Ovary (tissue), 9 donors: ENCODE results near the gene FAM163B. TPM values are rescaled to one million over a fixed set of nuclear protein-coding genes. Genes with fewer than 3 reads are reported as not detected.

ENCODE experiments used
- DNase-seq, 5 donors: peaks; one replicate each; pipeline ENCODE4 v3.0.0-alpha.2; 2019 to 2020
- H3K27ac ChIP-seq, 2 donors: fragments of 200-600 bp; one replicate each; pipeline versions ENCODE4 v1.5.1 to v1.8.0; 2019 to 2022
- H3K27me3 ChIP-seq: fragments of 200-600 bp; one replicate; pipeline ENCODE4 v1.8.0; 2022
- H3K36me3 ChIP-seq: fragments of 200-600 bp; sonication (generic); one replicate; pipeline ENCODE4 v1.5.1; 2019
- H3K4me1 ChIP-seq: one replicate; pipeline ENCODE4 v1.8.1; 2013; ENCODE audit warnings: mild to moderate bottlenecking, moderate library complexity; ENCODE audit not compliant: insufficient read depth
- H3K4me3 ChIP-seq: fragments of 200-600 bp; sonication (generic); one replicate; pipeline ENCODE4 v1.5.1; 2017
- H3K9me3 ChIP-seq, 2 donors: fragments of 200-600 bp in 1 of 2; sonication (generic) in 1 of 2; one replicate each; pipeline versions ENCODE4 v1.5.1 to v1.8.1; 2013 to 2019; ENCODE audit warnings: mild to moderate bottlenecking in 1 of 2, moderate library complexity in 1 of 2
- CTCF ChIP-seq, 3 donors: fragments of 450-650 bp in 2 of 3; fragments of 200-600 bp in 1 of 3; IDR thresholded peaks; one replicate each; pipeline versions ENCODE4 v1.5.1 to v1.8.0; 2016 to 2022; ENCODE audit warnings: antibody characterized with exemption in 3 of 3, mild to moderate bottlenecking in 1 of 3
- EP300 ChIP-seq: sonication (generic); formaldehyde crosslinking; IDR thresholded peaks from one replicate; pipeline ENCODE4 v1.6.1; 2017; ENCODE audit warnings: antibody characterized with exemption
- POLR2A ChIP-seq: fragments of 450-650 bp; IDR thresholded peaks from one replicate; pipeline ENCODE4 v1.6.1; 2017; ENCODE audit warnings: antibody characterized with exemption, mild to moderate bottlenecking, moderate library complexity
- WGBS, 3 donors: extraction: QIAGEN DNeasy Blood & Tissue Kit in 1 of 3; methylation state at CpG; one replicate each; pipeline versions ENCODE4 v1.1.5 to v1.1.7; 2013 to 2017; 5-methylcytosine and 5-hydroxymethylcytosine counted together
- intact Hi-C, 4 donors: fragments of 100-400 bp; cut with DNase I; formaldehyde crosslinking; loops; one replicate each; pipeline versions ENCODE4 v1.11.0 to v1.15.1; 2022 to 2023
- polyA plus RNA-seq, 2 donors: library from polyadenylated mRNA; stranded (reverse); fragments of 200-250 nt in 1 of 2; fragments of 350-450 nt in 1 of 2; fragmentation: Illumina TruSeq in 1 of 2; extraction: RNeasy Lipid Tissue Mini Kit (QIAGEN cat#74804) in 1 of 2; gene quantifications; one replicate each; pipeline ENCODE4 v1.2.3, GENCODE V29; 2013 to 2014
- total RNA-seq, 7 donors: library from RNA; depleted of rRNA in 2 of 7; stranded (reverse); fragments of >200 nt in 2 of 7; fragmentation: NEBNext Ultra II Directional in 3 of 7; extraction: Animal tissue kit (Norgen Biotek cat#: 25700) in 3 of 7; gene quantifications; one replicate each; pipeline versions ENCODE4 v1.1.0 to v1.2.4, GENCODE V29; 2016 to 2023
- donor health status: DM: no; HTN: no; CAD: no; lungs with moderate emphysema.
- donor health status: DM: no; HTN: no; CAD: no.
- donor health status: Bipolar disorder and iron deficiency.
- donor health status: DM: yes; HTN: yes; CAD: no.
- donor health status: DM: no; HTN: no; CAD: no.
- donor health status: DM: yes; HTN: yes; CAD: no.

Gene FAM163B
- total and polyA plus RNA-seq, 9 donors, result 0.21 to 0.30 TPM; not detected in 7

GRCh38 chr9:133527444-133527920 is 81.7 kb downstream of the FAM163B start:
- Histone ChIP-seq H3K27ac (peak overlapping the region in 1 of 2 donors; percentile 49), H3K9me3 (no peaks in the 10 kb centered on the region), H3K27me3 (no peaks in the 10 kb centered on the region), H3K36me3 (no peaks in the 10 kb centered on the region), H3K4me3 (no peak overlapping the region), H3K4me1 (peaks cover 17% of the 10 kb centered on the region)
- intact Hi-C loops, result loop anchor here in 1 of 4 donors (10.0 kb wide), 1 partner anchor 197 kb away; no protein-coding TSS in a partner anchor
- DNase-seq, result peak; percentile 73 to 89 (median 86)
- TF ChIP-seq POLR2A, result no peak
- TF ChIP-seq EP300, result no peak
- TF ChIP-seq CTCF (IDR thresholded peaks at IDR 0.05), result no peak
- WGBS, 3 donors, result 2 to 8% (median 5%) methylated on average over 17 to 18 of the region's 18 CpGs

Other genes with a start within 250 kb of the FAM163B start
- gene SURF4, start 233.3 kb downstream of the FAM163B start, total RNA-seq, result 100 to 1,000 TPM in 4 of 7 donors, 10 to 100 TPM in 3; 58.7 to 126 (median 107) TPM
- 100 to 1,000 TPM in 1 of 2 donors, 10 to 100 TPM in 1; 73.8 to 165 TPM for gene SURF4, start 233.3 kb downstream of the FAM163B start, polyA plus RNA-seq
- 1 to 10 TPM in 5 of 7 donors, under 1 TPM in 2; 0.48 to 1.7 (median 1.2) TPM for gene STKLD1, start 233.0 kb downstream of the FAM163B start, total RNA-seq
- 1 to 10 TPM; 1.3 to 2.3 TPM for gene STKLD1, start 233.0 kb downstream of the FAM163B start, polyA plus RNA-seq
- gene REXO4, start 191.4 kb downstream of the FAM163B start, total RNA-seq, result 10 to 100 TPM; 15.9 to 31.0 (median 21.9) TPM
- gene REXO4, start 191.4 kb downstream of the FAM163B start, polyA plus RNA-seq, result 10 to 100 TPM; 17.6 to 22.3 TPM
- 1 to 10 TPM; 1.8 to 4.2 (median 3.6) TPM for gene ADAMTS13, start 187.0 kb downstream of the FAM163B start, total RNA-seq
- gene ADAMTS13, start 187.0 kb downstream of the FAM163B start, polyA plus RNA-seq, result 1 to 10 TPM in 1 of 2 donors, under 1 TPM in 1; 0.45 to 3.8 TPM
- 10 to 100 TPM in 6 of 7 donors, 1 to 10 TPM in 1; 8.2 to 23.4 (median 18.6) TPM for gene CACFD1, start 149.4 kb downstream of the FAM163B start, total RNA-seq
- gene CACFD1, start 149.4 kb downstream of the FAM163B start, polyA plus RNA-seq, result 10 to 100 TPM in 1 of 2 donors, 1 to 10 TPM in 1; 1.6 to 16.0 TPM
- 1 to 10 TPM in 4 of 7 donors, under 1 TPM in 3; 0.48 to 7.4 (median 1.1) TPM for gene SLC2A6, start 130.3 kb downstream of the FAM163B start, total RNA-seq
- under 1 TPM; 0.37 to 0.93 TPM for gene SLC2A6, start 130.3 kb downstream of the FAM163B start, polyA plus RNA-seq
- gene MYMK, start 84.4 kb downstream of the FAM163B start, total RNA-seq, result not detected
- gene MYMK, start 84.4 kb downstream of the FAM163B start, polyA plus RNA-seq, result not detected
- 10 to 100 TPM in 1 of 7 donors, 1 to 10 TPM in 6; 1.3 to 18.5 (median 1.9) TPM for gene ADAMTSL2, start 74.7 kb downstream of the FAM163B start, total RNA-seq
- gene ADAMTSL2, start 74.7 kb downstream of the FAM163B start, polyA plus RNA-seq, result 1 to 10 TPM in 1 of 2 donors, under 1 TPM in 1; 0.27 to 1.9 TPM
- not detected for gene DBH, start 27.0 kb upstream of the FAM163B start, total RNA-seq
- under 1 TPM in 1 of 2 donors, not detected in 1; 0.28 TPM for gene DBH, start 27.0 kb upstream of the FAM163B start, polyA plus RNA-seq
- 10 to 100 TPM in 1 of 7 donors, 1 to 10 TPM in 6; 2.5 to 10.0 (median 3.3) TPM for gene SARDH, start 129.0 kb upstream of the FAM163B start, total RNA-seq
- 1 to 10 TPM; 2.8 to 5.0 TPM for gene SARDH, start 129.0 kb upstream of the FAM163B start, polyA plus RNA-seq